Body of pancreas (tissue), 4 donors: ENCODE data around the gene AWAT1. TPM values are rescaled to one million over a fixed set of nuclear protein-coding genes. Genes with fewer than 3 reads are reported as not detected.
A peak's percentile ranks its signal among the peaks of the same experiment; 100 is the strongest.

ENCODE experiments used
- ATAC-seq: fragments of 150-250 bp; one replicate; pipeline ENCODE4 v1.9.1; 2016
- DNase-seq, 4 donors: peaks; one replicate each; pipeline ENCODE4 v3.0.0-alpha.2; 2019
- H3K27ac ChIP-seq, 4 donors: fragments of 200-600 bp; sonication (generic); 1 replicate in 3 of 4; 2 replicates in 1 of 4; pipeline versions ENCODE4 v1.5.1 to v1.6.1; 2016 to 2019; ENCODE audit warnings: mild to moderate bottlenecking in 1 of 4, mixed read lengths in 1 of 4, moderate library complexity in 1 of 4
- H3K27me3 ChIP-seq, 2 donors: fragments of 200-600 bp; sonication (generic); one replicate each; pipeline ENCODE4 v1.6.0; 2016; ENCODE audit warnings: mild to moderate bottlenecking in 1 of 2
- H3K36me3 ChIP-seq, 2 donors: fragments of 200-600 bp; sonication (generic); replicated peaks in 1 of 2; 2 replicates each; pipeline ENCODE4 v1.5.1; 2016; ENCODE audit warnings: low read depth in 2 of 2; ENCODE audit not compliant: insufficient read depth in 1 of 2
- H3K4me1 ChIP-seq: fragments of 200-600 bp; sonication (generic); one replicate; pipeline ENCODE4 v1.6.0; 2016
- H3K4me3 ChIP-seq, 2 donors: fragments of 200-600 bp; sonication (generic); 1 replicate in 1 of 2; 2 replicates in 1 of 2; pipeline ENCODE4 v1.5.1; 2016 to 2019
- H3K9me3 ChIP-seq, 3 donors: fragments of 200-600 bp; sonication (generic); 1 replicate in 2 of 3; 2 replicates in 1 of 3; pipeline ENCODE4 v1.5.1; 2016
- CTCF ChIP-seq, 7 experiments: fragments of 450-650 bp in 4 of 7; fragments of 200-600 bp in 3 of 7; sonication (generic) in 3 of 7; IDR thresholded peaks; one replicate each; pipeline ENCODE4 v1.5.1; 2016 to 2019; ENCODE audit warnings: antibody characterized with exemption in 7 of 7
- POLR2A ChIP-seq, 3 donors: fragments of 450-650 bp; IDR thresholded peaks; one replicate each; pipeline ENCODE4 v1.6.1; 2016; ENCODE audit warnings: antibody characterized with exemption in 3 of 3, mild to moderate bottlenecking in 2 of 3
- WGBS, 2 donors: methylation state at CpG; one replicate each; pipeline ENCODE4 v1.1.5; 2017; 5-methylcytosine and 5-hydroxymethylcytosine counted together
- intact Hi-C: fragments of 100-400 bp; cut with DNase I; formaldehyde crosslinking; loops from one replicate; pipeline ENCODE4 v1.15.1; 2023
- total RNA-seq, 2 donors: library from RNA; depleted of rRNA; stranded (reverse); fragments of >200 nt; gene quantifications; one replicate each; pipeline ENCODE4 v1.1.0, GENCODE V29; 2016

Gene AWAT1
- total RNA-seq, 2 donors from 2014 or later, result not detected

GRCh38 chrX:70219938-70220764, 14.3 kb upstream of the AWAT1 start:
- DNase-seq (peak in 3 of 4 donors; percentile 17 to 35 (median 22)), ATAC-seq (peak; percentile 48)
- Histone ChIP-seq H3K4me3 (no peak overlapping the region), H3K9me3 (no peaks in the 10 kb centered on the region), H3K36me3 (no peaks in the 10 kb centered on the region), H3K27ac (peak overlapping the region in 1 of 4 donors; percentile 22), H3K27me3 (no peaks in the 10 kb centered on the region), H3K4me1 (peaks cover 8% of the 10 kb centered on the region)
- intact Hi-C loops, result no loop called here
- WGBS, 2 donors, result 54 to 65% methylated on average over 3 to 5 of the region's 5 CpGs
- TF ChIP-seq CTCF (IDR thresholded peaks at IDR 0.05) (no peak), POLR2A (IDR thresholded peaks at IDR 0.05) (no peak)

GRCh38 chrX:70226048-70226447, 8.4 kb upstream of the AWAT1 start:
- no peak for TF ChIP-seq CTCF (IDR thresholded peaks at IDR 0.05)
- no peaks in the 10 kb centered on the region for H3K27me3 ChIP-seq
- H3K9me3 ChIP-seq, result no peaks in the 10 kb centered on the region
- H3K4me1 ChIP-seq, result no peaks in the 10 kb centered on the region
- intact Hi-C loops, result no loop called here
- H3K4me3 ChIP-seq, result no peak overlapping the region
- H3K36me3 ChIP-seq, result no peaks in the 10 kb centered on the region
- no peak for ATAC-seq
- no peak for DNase-seq
- H3K27ac ChIP-seq, result no peak overlapping the region

- ATAC-seq (no peak), DNase-seq (no peak)
- intact Hi-C loops, result no loop called here
- 86% methylated on average over 2 of the region's 2 CpGs for WGBS, 2 donors
- Histone ChIP-seq H3K27me3 (no peaks in the 10 kb centered on the region), H3K36me3 (no peaks in the 10 kb centered on the region), H3K9me3 (no peaks in the 10 kb centered on the region), H3K27ac (no peak overlapping the region), H3K4me1 (no peaks in the 10 kb centered on the region), H3K4me3 (no peak overlapping the region)
- TF ChIP-seq POLR2A (IDR thresholded peaks at IDR 0.05), result no peak
- no peak for TF ChIP-seq CTCF (IDR thresholded peaks at IDR 0.05)
Observed at GRCh38 chrX:70226687-70227086, 7.8 kb upstream of the AWAT1 start.

- H3K36me3 ChIP-seq, result no peaks in the 10 kb centered on the region
- H3K4me3 ChIP-seq, result no peak overlapping the region
- intact Hi-C loops, result no loop called here
- 36 to 46% methylated on average over 4 of the region's 4 CpGs for WGBS, 2 donors
- no peaks in the 10 kb centered on the region for H3K27me3 ChIP-seq
- no peaks in the 10 kb centered on the region for H3K4me1 ChIP-seq
- TF ChIP-seq CTCF (IDR thresholded peaks at IDR 0.05) (no peak), POLR2A (IDR thresholded peaks at IDR 0.05) (no peak)
- DNase-seq, result no peak
- H3K27ac ChIP-seq, result no peak overlapping the region
- H3K9me3 ChIP-seq, result no peaks in the 10 kb centered on the region
- no peak for ATAC-seq
Observed at GRCh38 chrX:70231666-70232065, 2.8 kb upstream of the AWAT1 start.

- Histone ChIP-seq H3K27me3 (no peaks in the 10 kb centered on the region), H3K9me3 (no peaks in the 10 kb centered on the region), H3K27ac (no peak overlapping the region), H3K36me3 (no peaks in the 10 kb centered on the region), H3K4me3 (no peak overlapping the region), H3K4me1 (no peaks in the 10 kb centered on the region)
- 100% methylated on average over 1 of the region's 1 CpG; no CpG with 5 or more reads in 1 of the 2 donors for WGBS, 2 donors
- intact Hi-C loops, result no loop called here
- DNase-seq (no peak), ATAC-seq (no peak)
- TF ChIP-seq CTCF (IDR thresholded peaks at IDR 0.05) (no peak), POLR2A (IDR thresholded peaks at IDR 0.05) (no peak)
Observed at GRCh38 chrX:70240751-70241150, 6.3 kb downstream of the AWAT1 start.
